Stimulated activated CD8-positive, alpha-beta memory T cell treated with anti-CD3 and anti-CD28 coated beads, Interleukin-15, amount 100 ng/mL, for 1 hour (primary cell): ENCODE measurements around the gene SUCLG2.
"Not testable (repeated sequence)": the region's sequence is repeated elsewhere in the genome, so short reads cannot be mapped to it uniquely, and the experiment has no call there.

Experiments
- DNase-seq: peaks from one replicate; pipeline ENCODE4 v3.0.0-alpha.2; 2020; ENCODE audit warnings: low read depth

SUCLG2 gene

DNA sequence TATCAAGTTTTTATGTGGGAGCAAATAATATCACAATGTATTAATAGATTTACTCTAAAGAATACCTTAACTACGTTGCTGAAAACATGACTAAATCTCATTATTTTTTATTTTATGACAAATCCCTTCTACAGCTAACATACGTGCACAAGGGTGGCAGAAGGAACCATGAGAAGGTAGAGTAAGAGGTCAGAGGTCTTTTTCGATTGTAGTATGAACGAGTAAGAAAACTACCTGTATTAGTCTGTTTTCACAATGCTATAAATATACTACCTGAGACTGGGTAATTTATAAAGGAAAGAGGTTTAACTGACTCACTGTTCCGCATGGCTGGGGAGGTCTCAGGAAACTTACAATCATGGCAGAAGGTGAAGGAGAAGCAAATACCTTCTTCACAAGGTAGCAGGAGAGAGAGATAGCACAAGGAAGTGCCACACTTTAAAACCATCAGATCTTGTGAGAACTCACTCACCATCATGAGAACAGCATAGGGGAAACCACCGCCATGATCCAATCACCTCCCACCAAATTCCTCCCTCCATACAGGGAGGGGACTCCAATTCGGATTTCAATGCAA, 95.3 kb downstream of the SUCLG2 start:
- DNase-seq = no peak

GRCh38 chr3:67558426-67558825, 96.0 kb downstream of the SUCLG2 start:
- no peak for DNase-seq

GRCh38 chr3:67557848-67558355, 96.5 kb downstream of the SUCLG2 start:
- DNase-seq = no peak

- no peak for DNase-seq
Measured at GRCh38 chr3:67551361-67552016, 102.9 kb downstream of the SUCLG2 start.

DNA sequence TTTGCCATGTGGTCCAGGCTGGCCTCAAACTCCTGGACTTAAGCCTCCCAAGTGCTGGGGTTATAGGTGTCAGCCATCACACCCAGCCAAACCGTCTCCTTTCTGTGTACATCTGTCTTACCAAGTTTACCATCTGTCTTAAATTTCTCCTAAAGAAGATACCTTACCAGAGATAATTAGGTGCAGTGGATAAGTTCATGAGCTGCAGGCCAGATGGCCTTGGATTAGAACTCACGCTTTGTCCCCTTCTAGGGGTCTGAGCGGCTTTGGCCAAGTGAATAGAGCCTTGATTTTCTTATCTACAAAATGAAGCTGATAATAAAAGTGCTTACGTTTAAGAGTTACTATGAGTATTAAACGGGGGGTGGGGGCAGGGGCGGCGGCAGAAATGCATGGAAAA, 103.9 kb downstream of the SUCLG2 start:
- no peak for DNase-seq

GRCh38 chr3:67542502-67543250, 111.7 kb downstream of the SUCLG2 start:
- not testable (repeated sequence) for DNase-seq

- DNase-seq = no peak
Measured at GRCh38 chr3:67540198-67540894, 114.1 kb downstream of the SUCLG2 start.

- DNase-seq = not testable (repeated sequence)
Measured at GRCh38 chr3:67537203-67537602, 117.2 kb downstream of the SUCLG2 start.

- no peak for DNase-seq
Measured at GRCh38 chr3:67535006-67535405, 119.4 kb downstream of the SUCLG2 start.

GRCh38 chr3:67534594-67534993, 119.8 kb downstream of the SUCLG2 start:
- DNase-seq = no peak

DNA sequence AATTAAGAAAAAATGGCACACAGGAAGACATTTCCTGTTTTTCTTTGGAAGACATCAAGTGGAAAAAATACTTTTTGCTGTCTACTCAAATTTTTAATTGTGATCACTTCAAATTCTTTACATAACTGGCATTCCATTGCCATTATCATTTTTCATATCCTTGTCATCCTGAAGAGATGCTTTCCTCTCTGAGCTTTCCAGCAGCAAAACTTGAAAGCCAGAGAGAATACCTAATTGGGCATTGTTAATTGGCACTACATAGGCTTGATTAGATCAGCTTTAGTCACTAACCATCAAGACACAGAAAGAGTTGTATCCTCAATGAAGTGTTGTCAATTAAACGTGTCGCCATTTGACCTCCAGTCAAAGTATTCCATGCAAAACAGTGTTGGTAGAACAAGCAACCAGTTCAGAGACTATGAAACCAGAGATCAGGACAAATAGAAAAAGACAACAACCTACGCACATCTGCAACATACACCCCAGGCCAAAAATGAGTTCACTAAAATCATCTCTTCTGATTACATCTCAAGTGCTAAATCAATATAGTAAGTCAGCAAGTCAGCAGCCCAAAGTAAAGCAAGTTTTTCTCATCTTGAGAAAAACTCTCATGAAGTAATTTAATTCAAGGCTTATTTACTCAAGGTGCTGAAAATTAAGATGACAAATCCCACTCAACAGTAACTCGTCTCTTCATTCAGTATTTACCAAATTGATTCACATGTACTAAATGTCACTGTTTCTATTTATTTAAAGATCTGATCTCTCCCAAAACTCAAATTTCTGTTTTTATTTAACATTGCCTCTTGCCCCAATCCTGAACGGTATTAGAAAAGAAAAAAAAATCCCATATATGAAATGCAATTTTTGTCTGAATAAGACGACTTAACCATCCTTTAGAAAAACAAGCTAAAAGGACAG, 123.0 kb downstream of the SUCLG2 start:
- DNase-seq = no peak

DNA sequence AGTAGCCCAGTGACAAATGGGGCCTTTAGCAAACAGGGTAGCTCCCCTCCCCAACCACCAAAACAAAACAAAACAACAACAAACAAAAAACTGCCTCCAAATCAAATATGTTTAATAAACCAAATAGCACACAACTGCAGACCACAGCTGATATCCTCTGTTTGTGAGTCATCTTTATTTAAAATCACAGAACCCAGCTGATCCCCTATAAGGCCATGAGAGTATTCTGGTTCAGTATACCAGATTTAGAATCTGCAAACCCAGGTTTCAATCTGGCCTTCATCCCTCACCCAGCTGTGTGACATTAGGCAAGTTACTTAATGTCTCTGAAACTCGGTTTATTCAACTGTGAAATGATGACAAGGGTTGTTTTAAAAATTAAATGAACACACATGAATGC, 124.5 kb downstream of the SUCLG2 start:
- DNase-seq = no peak

GRCh38 chr3:67529337-67529736, 125.1 kb downstream of the SUCLG2 start:
- no peak for DNase-seq

DNA sequence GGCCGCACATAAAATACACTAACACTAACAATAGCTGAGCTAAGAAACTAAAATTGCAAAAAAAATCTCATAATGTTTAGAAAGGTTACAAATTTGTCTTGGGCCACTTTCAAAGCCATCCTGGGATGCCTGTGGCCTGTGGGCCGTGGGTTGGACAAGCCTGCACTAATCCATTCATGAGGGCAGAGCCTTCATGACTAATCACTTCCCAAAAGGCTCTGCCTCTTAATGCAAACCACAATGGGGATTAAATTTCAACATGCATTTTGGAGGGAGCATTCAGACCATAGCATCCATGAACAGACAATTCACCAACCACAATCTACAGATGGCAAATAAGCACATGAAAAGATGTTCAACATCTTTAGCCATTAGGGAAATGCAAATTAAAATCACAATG, 128.2 kb downstream of the SUCLG2 start:
- DNase-seq = no peak

DNA sequence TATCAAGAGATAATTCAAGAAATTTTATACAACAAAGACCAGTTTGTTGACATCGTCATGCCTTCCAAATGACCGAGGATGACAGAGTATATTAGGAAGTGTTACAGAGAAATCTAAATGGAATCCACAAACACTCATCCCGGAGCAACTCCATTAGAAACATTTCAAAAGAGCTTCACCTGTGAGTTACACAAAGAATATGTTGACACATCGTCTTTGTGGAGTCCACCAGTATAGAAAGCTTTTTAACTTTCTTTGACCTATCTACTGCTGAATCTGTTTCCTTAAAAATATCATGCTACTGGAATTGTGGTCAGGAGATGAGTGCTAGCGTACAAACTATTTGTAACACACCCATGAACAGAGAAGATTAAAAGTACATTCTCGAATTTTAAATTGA, 130.4 kb downstream of the SUCLG2 start:
- no peak for DNase-seq

DNA sequence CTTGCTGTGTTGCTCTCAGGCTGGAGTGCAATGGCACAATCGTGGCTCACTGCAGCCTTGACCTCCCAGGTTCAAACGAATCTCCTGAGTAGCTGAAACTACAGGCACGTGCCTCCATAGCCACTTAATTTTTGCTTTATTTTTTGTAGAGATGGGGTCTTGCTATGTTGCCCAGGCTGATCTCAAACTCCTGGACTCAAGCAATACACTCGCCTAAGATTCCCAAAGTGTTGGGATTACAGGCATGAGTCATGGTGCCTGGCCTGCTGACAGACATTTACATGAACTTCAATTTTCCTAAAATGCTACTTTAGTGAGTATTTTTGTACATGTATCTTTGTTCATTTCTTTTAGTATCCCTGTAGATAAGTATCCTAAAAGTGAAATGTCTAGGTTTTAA, 132.3 kb downstream of the SUCLG2 start:
- no peak for DNase-seq

DNA sequence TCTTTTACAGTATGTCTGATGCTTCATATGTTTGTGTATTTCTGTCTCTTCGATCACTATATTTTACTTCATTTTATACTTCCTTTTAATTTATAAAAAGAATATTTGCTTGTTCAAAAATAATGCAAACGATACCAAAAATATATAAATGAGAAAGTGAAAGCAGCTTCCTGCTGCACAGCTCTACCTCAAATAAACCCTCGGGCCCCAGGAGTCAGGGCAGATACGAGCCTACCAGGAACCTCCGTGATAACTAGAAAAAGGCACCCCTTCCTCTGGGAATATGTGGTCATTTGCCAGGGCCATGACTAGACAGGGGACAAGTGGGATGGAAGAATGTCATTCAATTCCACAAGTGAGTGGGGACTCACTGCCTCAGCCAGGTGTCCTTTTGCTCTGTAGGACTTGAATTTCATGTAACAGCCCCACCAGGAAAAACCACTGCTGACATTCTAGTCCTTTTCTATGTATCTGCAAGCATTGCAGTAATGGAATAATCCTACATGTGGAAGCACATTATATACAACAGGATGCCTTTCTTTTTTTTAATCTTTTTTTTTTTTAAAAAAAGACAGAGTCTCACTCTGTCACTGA, 133.3 kb downstream of the SUCLG2 start:
- DNase-seq = no peak

GRCh38 chr3:67518236-67518635, 136.2 kb downstream of the SUCLG2 start:
- DNase-seq = no peak

DNA sequence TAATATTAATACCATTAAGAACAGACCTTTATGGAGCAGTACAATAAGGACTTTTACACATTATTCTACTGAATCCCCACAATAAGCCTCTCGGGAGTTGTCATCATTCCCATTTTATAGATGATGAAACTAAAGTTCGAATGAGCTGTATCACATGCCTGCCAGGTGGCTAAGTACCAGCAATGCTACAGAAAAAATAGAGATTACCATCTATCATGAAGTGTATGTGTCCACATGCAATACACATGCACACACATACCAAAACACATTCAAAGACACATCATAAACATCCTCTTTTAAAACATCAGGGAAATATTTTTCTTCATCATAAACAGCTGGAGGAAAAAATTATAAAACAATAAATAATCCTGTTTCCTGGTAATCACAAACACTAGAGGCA, 136.6 kb downstream of the SUCLG2 start:
- DNase-seq = no peak

DNA sequence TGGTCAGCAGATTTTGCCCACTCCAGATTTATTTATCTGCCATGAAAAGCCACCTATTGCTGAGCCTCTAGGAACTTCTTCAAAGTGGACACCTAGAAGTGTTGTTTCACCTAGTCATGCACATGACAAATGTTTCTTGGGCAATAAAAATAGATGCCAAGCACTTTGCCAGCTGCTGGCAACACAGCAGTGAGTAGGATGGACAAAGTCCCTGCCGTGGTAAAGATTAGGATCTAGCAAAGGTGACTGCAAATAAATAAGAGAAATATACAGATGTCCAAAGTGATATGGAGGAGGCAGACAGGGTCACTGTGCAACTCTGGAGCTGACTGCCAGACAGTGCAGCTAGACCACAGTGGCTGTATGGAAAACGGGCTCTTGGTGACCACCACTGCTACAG, 137.9 kb downstream of the SUCLG2 start:
- no peak for DNase-seq

DNA sequence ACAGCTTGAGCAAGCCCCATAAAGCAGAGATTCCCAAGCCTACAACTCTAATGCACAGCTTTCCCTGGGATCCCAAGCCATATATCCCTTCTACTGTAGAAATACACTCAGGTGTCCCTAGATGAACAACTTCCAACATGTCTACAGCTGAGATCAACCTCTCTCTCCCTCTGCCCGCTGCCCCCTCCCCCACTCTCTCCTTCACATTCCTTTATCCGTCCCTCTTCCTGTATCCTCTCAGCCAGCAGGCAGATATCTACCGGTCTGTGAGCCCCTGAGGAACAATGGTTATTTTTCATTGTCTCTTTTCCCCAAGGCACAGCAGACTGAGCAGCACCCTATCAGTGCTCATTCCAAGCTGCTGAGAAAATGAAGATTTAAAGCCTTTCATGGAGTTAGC, 138.6 kb downstream of the SUCLG2 start:
- no peak for DNase-seq
